ENCODE measurements around the gene EIF1AD. TPM values are rescaled to one million over a fixed set of nuclear protein-coding genes. Genes with fewer than 3 reads are reported as not detected.
"Not testable (repeated sequence)": the region's sequence is repeated elsewhere in the genome, so short reads cannot be mapped to it uniquely, and the experiment has no call there.

EIF1AD gene
- polyA plus RNA-seq, 4 donors: 14.8 to 34.9 (median 19.8) TPM

- WGBS, 3 donors: 0% methylated on average over 85 to 97 of the region's 97 CpGs
- peaks cover 13 to 29% (median 21%) of the 10 kb centered on the region in 3 donors for H3K36me3 ChIP-seq (ENCODE audit: control insufficient read depth in 3 of 3, insufficient read depth in 2 of 3, low read depth in 1 of 3, low read length in 3 of 3)
- DNase-seq: peak; percentile 96 to 98
- peak within 1 kb of the TSS; percentile 51 to 99 (median 98) for H3K4me3 ChIP-seq (ENCODE audit: low read depth in 1 of 3, low read length in 3 of 3)
- no peaks in the 10 kb centered on the region for H3K27me3 ChIP-seq (ENCODE audit: control insufficient read depth in 3 of 3, insufficient read depth in 3 of 3, low read length in 3 of 3)
- no peaks in the 10 kb centered on the region for H3K9me3 ChIP-seq (ENCODE audit: control insufficient read depth in 2 of 2, insufficient read depth in 1 of 2, low read depth in 1 of 2, low read length in 1 of 2)
- H3K27ac ChIP-seq (ENCODE audit: low read depth in 1 of 3, low read length in 2 of 3): peak within 1 kb of the TSS; percentile 74 to 97 (median 81)
- peaks cover 3 to 12% (median 8%) of the 10 kb centered on the region in 3 donors for H3K4me1 ChIP-seq (ENCODE audit: control insufficient read depth in 3 of 3, insufficient read depth in 2 of 3, low read depth in 1 of 3, low read length in 2 of 3)
- no peak for FAIRE-seq
Observed at GRCh38 chr11:65961267-65962140, 40.5 kb downstream of the EIF1AD start, which contains the start of gene SART1. TSS of gene SART1 (plus strand) at chr11:65961734. CDS start at chr11:65961781, 47 bp downstream.

GRCh38 chr11:65960824-65961266 lies 41.1 kb downstream of the EIF1AD start:
- Histone ChIP-seq H3K27ac (ENCODE audit: low read depth in 1 of 3, low read length in 2 of 3) (peak overlapping the region; percentile 74 to 97 (median 81)), H3K9me3 (ENCODE audit: control insufficient read depth in 2 of 2, insufficient read depth in 1 of 2, low read depth in 1 of 2, low read length in 1 of 2) (no peaks in the 10 kb centered on the region), H3K4me1 (ENCODE audit: control insufficient read depth in 3 of 3, insufficient read depth in 2 of 3, low read depth in 1 of 3, low read length in 2 of 3) (peaks cover 3 to 12% (median 8%) of the 10 kb centered on the region in 3 donors), H3K36me3 (ENCODE audit: control insufficient read depth in 3 of 3, insufficient read depth in 2 of 3, low read depth in 1 of 3, low read length in 3 of 3) (peaks cover 7 to 23% (median 14%) of the 10 kb centered on the region in 3 donors), H3K4me3 (ENCODE audit: low read depth in 1 of 3, low read length in 3 of 3) (peak overlapping the region; percentile 51 to 99 (median 98)), H3K27me3 (ENCODE audit: control insufficient read depth in 3 of 3, insufficient read depth in 3 of 3, low read length in 3 of 3) (no peaks in the 10 kb centered on the region)
- FAIRE-seq: no peak
- DNase-seq: no peak
- 35 to 47% (median 39%) methylated on average over 16 of the region's 16 CpGs for WGBS, 3 donors

GRCh38 chr11:65958774-65959420 lies 43.1 kb downstream of the EIF1AD start:
- Histone ChIP-seq H3K36me3 (ENCODE audit: control insufficient read depth in 3 of 3, insufficient read depth in 2 of 3, low read depth in 1 of 3, low read length in 3 of 3) (peaks cover 0 to 3% (median 0%) of the 10 kb centered on the region in 3 donors), H3K27ac (ENCODE audit: low read depth in 1 of 3, low read length in 2 of 3) (no peak overlapping the region), H3K27me3 (ENCODE audit: control insufficient read depth in 3 of 3, insufficient read depth in 3 of 3, low read length in 3 of 3) (peaks cover 0 to 5% (median 0%) of the 10 kb centered on the region in 3 donors), H3K4me1 (ENCODE audit: control insufficient read depth in 3 of 3, insufficient read depth in 2 of 3, low read depth in 1 of 3, low read length in 2 of 3) (peaks cover 3 to 12% (median 8%) of the 10 kb centered on the region in 3 donors), H3K9me3 (ENCODE audit: control insufficient read depth in 2 of 2, insufficient read depth in 1 of 2, low read depth in 1 of 2, low read length in 1 of 2) (no peaks in the 10 kb centered on the region), H3K4me3 (ENCODE audit: low read depth in 1 of 3, low read length in 3 of 3) (no peak overlapping the region)
- FAIRE-seq: no peak
- 83 to 97% (median 89%) methylated on average over 17 of the region's 17 CpGs for WGBS, 3 donors
- no peak for DNase-seq

GRCh38 chr11:65958291-65958690 lies 43.7 kb downstream of the EIF1AD start:
- DNase-seq (no peak), FAIRE-seq (no peak)
- Histone ChIP-seq H3K4me1 (ENCODE audit: control insufficient read depth in 3 of 3, insufficient read depth in 2 of 3, low read depth in 1 of 3, low read length in 2 of 3) (peaks cover 3 to 11% (median 8%) of the 10 kb centered on the region in 3 donors), H3K4me3 (ENCODE audit: low read depth in 1 of 3, low read length in 3 of 3) (no peak overlapping the region), H3K27ac (ENCODE audit: low read depth in 1 of 3, low read length in 2 of 3) (no peak overlapping the region), H3K36me3 (ENCODE audit: control insufficient read depth in 3 of 3, insufficient read depth in 2 of 3, low read depth in 1 of 3, low read length in 3 of 3) (no peaks in the 10 kb centered on the region), H3K27me3 (ENCODE audit: control insufficient read depth in 3 of 3, insufficient read depth in 3 of 3, low read length in 3 of 3) (peaks cover 0 to 5% (median 0%) of the 10 kb centered on the region in 3 donors), H3K9me3 (ENCODE audit: control insufficient read depth in 2 of 2, insufficient read depth in 1 of 2, low read depth in 1 of 2, low read length in 1 of 2) (no peaks in the 10 kb centered on the region)
- 72 to 81% (median 78%) methylated on average over 4 of the region's 4 CpGs for WGBS, 3 donors

- no peak overlapping the region for H3K4me3 ChIP-seq (ENCODE audit: low read depth in 1 of 3, low read length in 3 of 3)
- H3K4me1 ChIP-seq (ENCODE audit: control insufficient read depth in 3 of 3, insufficient read depth in 2 of 3, low read depth in 1 of 3, low read length in 2 of 3): no peaks in the 10 kb centered on the region
- DNase-seq (no peak), FAIRE-seq (no peak)
- no peaks in the 10 kb centered on the region for H3K36me3 ChIP-seq (ENCODE audit: control insufficient read depth in 3 of 3, insufficient read depth in 2 of 3, low read depth in 1 of 3, low read length in 3 of 3)
- H3K27me3 ChIP-seq (ENCODE audit: control insufficient read depth in 3 of 3, insufficient read depth in 3 of 3, low read length in 3 of 3): peaks cover 0 to 5% (median 0%) of the 10 kb centered on the region in 3 donors
- 79 to 87% (median 83%) methylated on average over 8 of the region's 8 CpGs for WGBS, 3 donors
- H3K9me3 ChIP-seq (ENCODE audit: control insufficient read depth in 2 of 2, insufficient read depth in 1 of 2, low read depth in 1 of 2, low read length in 1 of 2): no peaks in the 10 kb centered on the region
- H3K27ac ChIP-seq (ENCODE audit: low read depth in 1 of 3, low read length in 2 of 3): no peak overlapping the region
Observed at GRCh38 chr11:65954771-65955170, 47.2 kb downstream of the EIF1AD start.

GRCh38 chr11:65953471-65953870 lies 48.5 kb downstream of the EIF1AD start:
- no peak overlapping the region for H3K27ac ChIP-seq (ENCODE audit: low read depth in 1 of 3, low read length in 2 of 3)
- FAIRE-seq: no peak
- no peaks in the 10 kb centered on the region for H3K9me3 ChIP-seq (ENCODE audit: control insufficient read depth in 2 of 2, insufficient read depth in 1 of 2, low read depth in 1 of 2, low read length in 1 of 2)
- 91 to 95% (median 92%) methylated on average over 14 to 20 of the region's 20 CpGs for WGBS, 3 donors
- H3K36me3 ChIP-seq (ENCODE audit: control insufficient read depth in 3 of 3, insufficient read depth in 2 of 3, low read depth in 1 of 3, low read length in 3 of 3): no peaks in the 10 kb centered on the region
- H3K27me3 ChIP-seq (ENCODE audit: control insufficient read depth in 3 of 3, insufficient read depth in 3 of 3, low read length in 3 of 3): peaks cover 0 to 5% (median 0%) of the 10 kb centered on the region in 3 donors
- H3K4me1 ChIP-seq (ENCODE audit: control insufficient read depth in 3 of 3, insufficient read depth in 2 of 3, low read depth in 1 of 3, low read length in 2 of 3): no peaks in the 10 kb centered on the region
- no peak for DNase-seq
- H3K4me3 ChIP-seq (ENCODE audit: low read depth in 1 of 3, low read length in 3 of 3): no peak overlapping the region

- no peak for FAIRE-seq
- WGBS, 3 donors: 18 to 49% (median 47%) methylated on average over 6 of the region's 6 CpGs
Observed at GRCh38 chr11:65952052-65952521, 49.9 kb downstream of the EIF1AD start.

GRCh38 chr11:65951641-65952040 lies 50.3 kb downstream of the EIF1AD start:
- H3K27me3 ChIP-seq (ENCODE audit: control insufficient read depth in 3 of 3, insufficient read depth in 3 of 3, low read length in 3 of 3): peaks cover 0 to 16% (median 0%) of the 10 kb centered on the region in 3 donors
- not testable (repeated sequence) for H3K4me3 ChIP-seq (ENCODE audit: low read depth in 1 of 3, low read length in 3 of 3); H3K27ac ChIP-seq (ENCODE audit: low read depth in 1 of 3, low read length in 2 of 3); H3K4me1 ChIP-seq (ENCODE audit: control insufficient read depth in 3 of 3, insufficient read depth in 2 of 3, low read depth in 1 of 3, low read length in 2 of 3); H3K9me3 ChIP-seq (ENCODE audit: control insufficient read depth in 2 of 2, insufficient read depth in 1 of 2, low read depth in 1 of 2, low read length in 1 of 2); FAIRE-seq; DNase-seq; H3K36me3 ChIP-seq (ENCODE audit: control insufficient read depth in 3 of 3, insufficient read depth in 2 of 3, low read depth in 1 of 3, low read length in 3 of 3)
- 33 to 57% (median 46%) methylated on average over 3 of the region's 3 CpGs for whole genome bisulfite sequencing, 3 donors

More at GRCh38 chr11:65952052-65952521, 49.9 kb downstream of the EIF1AD start:
- no peaks in the 10 kb centered on the region for H3K4me1 ChIP-seq (ENCODE audit: control insufficient read depth in 3 of 3, insufficient read depth in 2 of 3, low read depth in 1 of 3, low read length in 2 of 3)
- peaks cover 0 to 13% (median 0%) of the 10 kb centered on the region in 3 donors for H3K27me3 ChIP-seq (ENCODE audit: control insufficient read depth in 3 of 3, insufficient read depth in 3 of 3, low read length in 3 of 3)
- no peak overlapping the region for H3K4me3 ChIP-seq (ENCODE audit: low read depth in 1 of 3, low read length in 3 of 3)
- no peak for DNase-seq
- no peak overlapping the region for H3K27ac ChIP-seq (ENCODE audit: low read depth in 1 of 3, low read length in 2 of 3)
- no peaks in the 10 kb centered on the region for H3K9me3 ChIP-seq (ENCODE audit: control insufficient read depth in 2 of 2, insufficient read depth in 1 of 2, low read depth in 1 of 2, low read length in 1 of 2)
- H3K36me3 ChIP-seq (ENCODE audit: control insufficient read depth in 3 of 3, insufficient read depth in 2 of 3, low read depth in 1 of 3, low read length in 3 of 3): no peaks in the 10 kb centered on the region

All from small intestine (tissue), 7 donors.